Epithelial cell of prostate (primary cell): Measurements from ENCODE around the gene ARPC1B.
"Not testable (repeated sequence)": the region's sequence is repeated elsewhere in the genome, so short reads cannot be mapped to it uniquely, and the experiment has no call there.

Experiments
- DNase-seq: peaks from one replicate; pipeline ENCODE4 v3.0.0-alpha.2; 2011; ENCODE audit warnings: low read depth, low spot score
- H3K27ac ChIP-seq: fragments of 450-650 bp; 2 replicates; pipeline ENCODE4 v1.5.1; 2017; ENCODE audit warnings: mild to moderate bottlenecking

ARPC1B gene

DNA sequence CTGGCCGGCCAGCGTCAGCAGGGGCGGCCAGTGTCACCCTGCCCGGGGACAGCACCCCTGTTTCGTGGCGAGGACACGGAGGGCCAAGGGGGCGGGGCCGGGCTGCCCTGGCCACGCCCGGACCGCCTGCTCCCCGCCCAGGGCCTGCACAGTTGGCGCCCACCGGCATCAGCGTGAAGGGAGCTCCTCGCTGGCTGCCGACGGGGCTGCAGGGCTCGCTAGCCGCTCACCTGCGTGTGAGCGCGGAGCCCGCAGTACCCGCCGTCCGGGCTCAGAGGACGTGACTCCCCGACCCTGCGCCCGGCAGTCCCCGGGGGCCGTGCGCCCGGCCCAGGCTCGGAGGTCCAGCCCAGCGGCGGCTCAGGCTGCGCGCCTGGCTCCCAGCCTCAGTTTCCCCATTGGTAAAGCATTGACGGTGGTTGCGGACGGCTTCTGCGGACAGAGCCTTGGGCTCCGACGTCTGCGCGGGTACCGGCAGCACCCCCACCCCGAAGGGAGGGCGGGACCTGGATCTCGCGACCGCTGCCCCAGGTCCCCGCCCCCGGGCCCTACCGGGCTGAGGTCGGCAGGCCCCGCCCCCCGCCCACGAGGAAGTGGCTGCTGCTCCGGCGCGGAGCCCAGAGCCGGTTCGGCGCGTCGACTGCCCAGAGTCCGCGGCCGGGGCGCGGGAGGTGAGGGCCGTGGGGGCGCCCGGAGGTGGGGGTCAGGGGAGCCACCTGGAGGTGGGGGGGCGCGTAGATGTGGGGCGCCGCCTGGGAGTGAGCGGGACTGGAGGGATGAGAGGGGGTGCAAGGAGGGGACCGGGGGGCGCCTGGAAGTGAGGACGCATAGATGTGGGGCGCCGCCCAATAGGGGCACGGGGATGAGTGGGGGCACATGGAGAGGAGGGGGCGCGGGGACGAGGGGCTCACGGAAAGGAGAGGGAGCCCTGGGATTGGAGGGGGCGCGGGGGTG is at the start of gene ARPC1B:
Gene ARPC1B (plus strand): TSS at position 620 of the 954 bp plus-strand sequence. CDS start 10,985 bp downstream, outside the sequence.
- DNase-seq, result no peak

DNA sequence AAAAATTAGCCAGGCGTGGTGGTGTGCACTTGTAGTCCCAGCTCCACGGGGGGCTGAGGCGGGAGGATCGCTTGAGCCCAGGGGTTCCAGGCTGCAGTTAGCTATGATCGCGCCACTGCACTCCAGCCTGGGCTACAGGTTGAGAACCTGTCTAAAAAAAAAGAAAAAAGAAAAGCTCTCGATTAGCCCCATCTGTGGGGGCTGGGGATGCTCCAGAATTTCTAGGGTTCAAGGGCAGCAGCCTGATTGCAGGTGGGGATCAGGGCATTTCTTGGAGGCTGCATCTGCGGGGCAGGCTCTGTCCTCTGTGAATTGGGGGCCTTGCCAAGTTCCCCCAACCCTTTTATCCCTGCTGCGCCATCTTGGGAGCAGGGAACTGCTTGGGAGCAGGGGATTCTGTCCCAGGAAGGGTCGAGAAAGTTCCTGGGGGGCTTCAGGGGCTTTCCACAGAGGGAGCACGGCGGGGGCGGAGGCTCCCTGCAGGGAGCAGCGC is 49.5 kb upstream of the ARPC1B start:
- peak overlapping the region; percentile 97 for H3K27ac ChIP-seq
- DNase-seq, result no peak

More for the DNA sequence above, at the start of gene ARPC1B:
- peak within 1 kb of the TSS; percentile 89 for H3K27ac ChIP-seq

DNA sequence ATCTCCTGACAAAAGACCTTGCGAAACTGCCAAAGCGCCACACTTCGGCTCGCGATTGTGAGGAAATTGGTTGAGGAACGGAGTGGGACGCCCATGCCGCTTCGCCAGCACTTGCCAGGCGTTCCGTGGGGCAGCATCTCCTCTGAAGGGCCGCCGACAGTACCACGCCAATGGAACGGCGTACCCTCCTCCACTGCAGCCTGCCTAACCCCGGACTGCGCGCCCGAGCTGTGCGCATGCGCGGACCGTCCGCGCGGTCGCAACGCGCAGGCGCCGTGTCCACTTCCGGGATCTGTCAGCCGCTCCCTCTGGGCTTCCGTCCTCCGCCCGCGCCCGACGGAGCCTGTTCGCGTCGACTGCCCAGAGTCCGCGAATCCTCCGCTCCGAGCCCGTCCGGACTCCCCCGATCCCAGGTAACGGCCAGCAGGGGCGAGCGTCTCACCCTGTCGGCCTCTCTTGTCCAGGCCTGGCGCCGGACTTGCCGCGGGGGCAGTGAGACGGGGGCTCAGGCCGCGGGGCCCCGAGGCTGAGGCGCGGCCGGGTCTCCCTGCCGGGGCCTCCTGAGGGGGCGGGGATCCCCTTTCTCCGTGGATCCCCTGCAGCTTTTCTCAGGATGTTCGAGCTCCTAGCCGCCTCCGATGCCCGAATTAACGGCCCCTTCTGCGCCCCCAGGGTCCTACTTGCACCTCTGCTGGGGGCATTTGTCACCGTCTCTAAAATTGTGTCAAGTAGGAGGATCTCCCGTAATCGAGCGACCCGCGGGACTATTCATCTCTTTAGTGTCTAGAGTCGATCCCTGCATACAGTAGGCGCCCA is 48.7 kb upstream of the ARPC1B start, which contains the start of gene ARPC1A:
Gene ARPC1A (plus strand): TSS at position 307 of the 816 bp plus-strand sequence. CDS start 7,456 bp downstream, outside the sequence.
- peak; percentile 56 for DNase-seq
- peak within 1 kb of the TSS; percentile 97 for H3K27ac ChIP-seq

DNA sequence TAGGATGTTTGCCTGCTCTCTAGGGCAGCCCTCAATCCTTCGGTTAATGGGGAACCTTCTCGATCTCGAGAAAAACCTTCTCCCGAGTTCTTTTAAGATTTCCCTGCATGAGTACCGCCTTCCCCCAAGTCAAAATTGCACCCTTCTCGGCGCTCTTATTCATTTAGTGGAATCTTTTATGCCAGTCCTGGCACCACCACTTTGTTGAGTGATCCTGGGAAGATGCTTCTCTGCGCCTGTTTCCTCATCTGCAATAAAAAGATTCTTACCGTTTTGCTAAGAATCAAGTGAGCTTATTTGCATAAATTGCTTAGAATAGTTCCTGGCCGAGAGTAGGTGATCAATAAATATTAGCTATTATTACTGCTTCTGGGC is 48.1 kb upstream of the ARPC1B start:
- no peak for DNase-seq
- peak overlapping the region; percentile 97 for H3K27ac ChIP-seq

DNA sequence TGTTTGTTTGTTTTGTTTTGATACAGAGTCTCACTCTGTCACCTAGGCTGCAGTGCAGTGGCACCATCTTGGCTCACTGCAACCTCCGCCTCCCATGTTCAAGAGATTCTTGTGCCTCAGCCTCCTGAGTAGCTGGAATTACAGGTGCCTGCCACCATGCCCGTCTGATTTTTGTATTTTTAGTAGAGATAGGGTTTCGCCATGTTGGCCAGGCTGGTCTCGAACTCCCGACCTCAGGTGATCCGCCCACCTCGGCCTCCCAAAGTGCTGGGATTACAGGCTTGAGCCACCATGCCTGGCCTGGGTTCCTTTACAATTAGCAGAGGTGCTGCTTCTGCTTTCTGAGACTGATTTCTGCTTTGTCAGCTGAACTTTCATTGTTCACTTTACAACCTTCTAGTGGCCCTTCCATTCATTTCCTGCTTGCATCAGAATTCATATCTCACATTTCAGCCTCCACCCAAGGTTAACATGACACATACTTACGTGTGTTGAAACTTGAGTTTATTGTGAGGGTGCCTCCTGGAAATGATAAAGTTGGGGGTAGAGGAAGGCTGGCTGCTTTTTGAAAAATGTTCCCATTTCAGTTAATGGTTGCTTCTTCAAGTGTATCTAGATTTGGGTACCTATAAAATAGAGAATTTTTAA is 44.1 kb upstream of the ARPC1B start:
- peak overlapping the region; percentile 97 for H3K27ac ChIP-seq
- peak; percentile 82 for DNase-seq

DNA sequence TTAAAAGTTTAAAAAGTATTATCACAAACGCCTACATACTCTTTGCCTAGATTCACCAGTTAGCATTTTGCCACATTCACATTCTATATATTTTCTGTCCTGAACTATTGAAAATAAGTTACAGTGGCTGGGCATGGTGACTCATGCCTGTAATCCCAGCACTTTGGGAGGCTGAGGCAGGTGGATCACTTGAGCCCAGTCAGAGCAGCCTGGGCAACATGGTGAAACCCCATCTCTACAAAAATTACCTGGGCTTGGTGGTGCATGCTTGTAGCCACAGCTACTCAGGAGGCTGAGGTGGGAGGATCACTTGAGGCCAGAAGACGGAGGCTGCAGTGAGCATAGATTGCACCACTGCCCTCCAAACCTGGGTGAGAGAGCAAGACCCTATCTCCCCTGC is 43.5 kb upstream of the ARPC1B start:
- H3K27ac ChIP-seq, result peak overlapping the region; percentile 97
- DNase-seq, result no peak

DNA sequence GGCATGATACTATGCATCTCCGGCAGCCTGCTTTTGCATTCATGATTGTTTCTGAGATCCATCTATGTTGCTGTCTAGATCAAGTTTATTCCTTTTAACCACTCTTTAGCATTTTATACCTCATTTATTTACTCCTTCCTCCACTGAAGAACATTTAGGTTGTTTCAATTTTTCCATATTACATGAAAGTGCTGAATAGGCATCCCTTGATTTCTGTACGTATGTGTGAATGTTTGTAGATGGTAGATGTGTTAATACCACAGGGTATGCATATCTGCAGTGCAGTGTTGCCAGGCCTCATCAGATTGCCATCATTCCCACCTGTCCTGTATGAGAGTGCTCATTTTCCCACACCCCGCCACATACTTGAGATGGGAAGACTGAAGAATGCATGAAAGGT is 34.9 kb upstream of the ARPC1B start:
- DNase-seq, result no peak
- H3K27ac ChIP-seq, result no peak overlapping the region

DNA sequence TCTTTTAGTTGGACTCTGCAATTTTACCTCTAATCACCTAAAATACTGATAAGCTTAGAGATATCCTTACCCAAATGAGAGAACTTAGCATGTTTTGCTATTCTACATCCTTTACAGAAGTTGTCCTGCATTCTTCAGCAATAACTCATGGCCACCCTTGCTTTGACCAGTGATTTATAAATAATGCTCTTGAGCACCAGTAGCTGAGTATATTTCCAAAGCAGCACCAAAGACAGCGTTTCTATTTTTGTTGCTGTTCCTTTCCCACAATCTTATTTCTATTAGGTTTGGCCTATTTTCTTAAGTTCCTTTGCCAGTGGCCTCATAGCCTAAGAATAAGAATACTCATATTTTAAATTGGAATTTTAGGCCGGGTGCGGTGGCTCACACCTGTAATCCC is 33.9 kb upstream of the ARPC1B start:
- H3K27ac ChIP-seq, result no peak overlapping the region
- DNase-seq, result no peak

DNA sequence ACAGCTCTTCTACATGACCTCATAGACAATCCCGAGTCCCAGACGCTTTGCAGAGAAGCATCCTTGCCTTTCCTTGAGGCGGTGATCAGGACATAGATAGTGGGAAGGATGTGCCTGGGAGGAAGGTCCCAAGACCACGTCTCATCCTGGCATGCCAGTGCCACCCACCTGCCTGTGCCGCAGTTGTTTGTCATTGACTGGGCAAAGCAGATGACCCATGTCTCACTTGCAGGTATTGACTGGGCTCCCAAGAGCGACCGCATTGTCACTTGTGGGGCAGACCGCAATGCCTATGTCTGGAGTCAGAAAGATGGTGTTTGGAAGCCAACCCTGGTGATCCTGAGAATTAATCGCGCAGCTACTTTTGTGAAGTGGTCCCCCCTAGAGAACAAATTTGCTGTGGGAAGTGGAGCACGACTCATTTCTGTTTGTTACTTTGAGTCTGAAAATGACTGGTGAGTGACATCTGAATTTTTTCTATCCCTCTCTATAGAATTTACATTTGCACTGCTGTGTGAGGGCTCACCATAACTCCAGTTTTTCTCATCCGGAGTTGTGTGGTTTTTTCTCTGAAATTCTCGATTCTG is 30.4 kb upstream of the ARPC1B start:
- no peak overlapping the region for H3K27ac ChIP-seq
- DNase-seq, result no peak

DNA sequence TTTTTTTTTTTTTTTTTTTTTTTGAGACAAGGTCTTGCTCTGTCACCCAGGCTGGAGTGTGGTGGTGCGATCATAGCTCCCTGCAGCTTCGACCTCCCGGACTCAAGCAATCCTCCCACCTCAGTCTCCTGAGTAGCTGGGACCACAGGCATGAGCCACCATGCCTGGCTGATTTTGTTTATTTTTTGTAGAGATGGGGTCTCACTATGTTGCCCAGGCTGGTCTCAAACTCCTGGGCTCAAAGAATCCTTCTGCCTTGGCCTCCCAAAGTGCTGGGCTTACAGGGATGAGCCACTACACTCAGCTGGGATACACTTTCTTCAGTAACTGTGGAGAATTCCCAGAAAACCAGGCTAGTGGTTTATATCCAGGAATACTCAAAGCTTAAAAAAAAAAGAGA is 23.9 kb upstream of the ARPC1B start:
- H3K27ac ChIP-seq, DNase-seq: not testable (repeated sequence)

DNA sequence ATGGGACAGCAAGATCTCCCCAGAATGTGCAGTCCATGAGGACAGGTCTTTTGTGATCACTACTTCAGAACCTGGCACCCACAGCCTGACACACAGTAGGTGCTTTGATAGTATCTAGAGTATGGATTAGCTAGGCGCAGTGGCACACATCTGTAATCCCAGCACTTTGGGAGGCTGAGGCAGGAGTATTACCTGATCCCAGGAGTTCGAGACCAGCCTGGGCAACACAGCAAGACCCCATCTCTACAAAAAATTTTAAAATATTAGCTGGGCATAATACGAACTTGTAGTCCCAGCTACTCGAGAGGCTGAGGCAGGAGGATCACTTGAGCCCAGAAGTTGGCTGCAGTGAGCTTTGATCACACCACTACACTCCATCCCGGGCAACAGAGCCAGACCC is 22.3 kb upstream of the ARPC1B start:
- no peak overlapping the region for H3K27ac ChIP-seq
- no peak for DNase-seq

DNA sequence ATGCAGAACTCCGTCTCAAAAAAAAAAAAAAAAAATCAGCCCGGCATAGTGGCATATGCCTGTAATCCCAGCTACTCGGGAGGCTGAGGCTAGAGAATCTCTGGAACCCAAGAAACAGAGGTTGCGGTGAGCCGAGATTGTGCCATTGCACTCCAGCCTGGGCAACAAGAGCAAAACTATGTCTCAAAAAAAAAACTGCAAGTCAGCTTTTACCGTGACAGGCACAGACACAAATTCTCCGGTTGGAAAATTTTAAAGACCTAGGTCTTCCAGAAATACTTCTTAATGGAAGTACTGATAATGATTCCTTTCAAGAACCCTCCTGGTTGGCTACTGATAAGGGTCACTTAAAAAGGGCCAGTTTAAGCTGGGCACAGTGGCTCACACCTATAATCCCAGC is 19.4 kb upstream of the ARPC1B start:
- H3K27ac ChIP-seq, result no peak overlapping the region
- no peak for DNase-seq

DNA sequence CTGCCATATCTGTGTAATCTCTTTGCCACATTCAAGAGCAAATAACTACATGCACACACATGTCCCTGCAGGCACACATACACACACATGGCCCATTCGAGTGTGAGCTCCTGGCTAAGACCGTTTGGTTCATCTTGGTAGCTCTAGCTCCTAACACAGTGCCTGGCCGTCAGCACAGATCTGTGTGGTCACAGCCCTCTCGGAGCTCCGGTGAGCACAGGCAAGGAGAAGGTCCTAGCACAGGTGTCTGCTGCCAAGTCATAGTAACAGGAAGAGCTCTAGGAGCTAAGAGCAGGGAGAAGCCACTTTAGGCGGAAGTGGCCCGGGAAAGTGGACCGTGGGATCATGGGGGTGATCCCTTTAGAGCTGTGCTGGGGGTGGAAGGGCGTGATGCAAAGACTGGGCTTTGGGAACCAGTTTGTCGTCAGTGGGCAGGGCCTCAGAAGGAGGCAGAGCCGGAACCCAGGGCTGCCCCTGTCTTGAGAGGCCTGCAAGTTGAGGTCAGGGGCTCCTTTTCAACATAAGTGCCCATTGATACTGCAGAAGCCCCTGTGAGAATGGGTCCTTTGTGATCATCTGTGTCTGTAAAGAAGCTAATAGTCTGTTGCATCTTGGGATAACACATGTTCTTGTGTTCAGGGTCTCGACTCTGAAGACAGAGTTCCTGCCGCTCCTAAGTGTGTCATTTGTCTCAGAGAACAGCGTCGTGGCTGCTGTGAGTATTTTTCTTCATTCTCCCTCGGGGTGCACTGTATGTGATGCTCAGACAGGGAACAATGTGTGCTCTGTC is 16.6 kb upstream of the ARPC1B start:
- no peak for DNase-seq
- no peak overlapping the region for H3K27ac ChIP-seq

DNA sequence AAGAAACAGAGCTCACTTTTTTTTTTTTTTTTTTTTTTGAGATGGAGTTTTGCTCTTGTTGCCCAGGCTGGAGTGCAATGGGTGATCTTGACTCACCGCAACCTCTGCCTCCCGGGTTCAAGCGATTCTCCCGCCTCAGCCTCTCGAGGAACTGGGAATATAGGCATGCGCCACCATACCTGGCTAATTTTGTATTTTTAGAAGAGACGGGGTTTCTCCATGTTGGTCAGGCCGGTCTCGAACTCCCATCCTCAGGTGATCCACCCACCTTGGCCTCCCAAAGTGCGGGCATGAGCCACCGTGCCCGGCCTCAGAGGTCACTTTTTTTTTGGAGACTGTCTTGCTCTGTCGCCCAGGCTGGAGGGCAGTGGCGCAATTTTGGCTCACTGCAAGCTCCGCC is 16.0 kb upstream of the ARPC1B start:
- DNase-seq, H3K27ac ChIP-seq: not testable (repeated sequence)

DNA sequence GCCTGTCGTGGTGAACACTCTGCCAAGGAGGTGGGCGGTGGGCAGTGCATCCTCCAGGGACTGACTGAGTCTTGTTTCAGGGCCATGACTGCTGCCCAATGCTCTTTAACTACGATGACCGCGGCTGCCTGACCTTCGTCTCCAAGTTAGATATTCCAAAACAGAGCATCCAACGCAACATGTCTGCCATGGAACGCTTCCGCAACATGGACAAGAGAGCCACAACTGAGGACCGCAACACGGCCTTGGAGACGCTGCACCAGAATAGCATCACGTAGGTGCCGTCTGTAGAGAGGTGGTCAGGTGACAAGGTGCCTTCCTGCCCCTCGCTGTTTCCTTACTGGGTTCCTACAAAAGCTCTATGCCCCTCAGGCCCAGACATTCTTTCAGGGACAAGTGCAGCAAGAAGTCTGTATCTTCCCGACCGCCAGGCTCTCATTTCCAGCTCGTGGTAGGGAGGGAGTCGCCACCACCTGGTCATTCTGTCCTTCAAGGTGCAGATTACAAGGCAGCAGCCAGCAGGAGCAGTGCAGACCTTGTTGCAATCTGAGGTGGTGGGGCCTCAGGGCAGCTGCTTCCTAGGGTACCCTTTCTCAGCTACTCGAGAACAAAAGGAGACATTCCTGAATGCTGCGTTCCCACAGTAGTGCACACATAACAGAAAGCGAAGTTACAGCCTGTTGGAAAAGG is 14.9 kb upstream of the ARPC1B start:
- H3K27ac ChIP-seq, result no peak overlapping the region
- no peak for DNase-seq

DNA sequence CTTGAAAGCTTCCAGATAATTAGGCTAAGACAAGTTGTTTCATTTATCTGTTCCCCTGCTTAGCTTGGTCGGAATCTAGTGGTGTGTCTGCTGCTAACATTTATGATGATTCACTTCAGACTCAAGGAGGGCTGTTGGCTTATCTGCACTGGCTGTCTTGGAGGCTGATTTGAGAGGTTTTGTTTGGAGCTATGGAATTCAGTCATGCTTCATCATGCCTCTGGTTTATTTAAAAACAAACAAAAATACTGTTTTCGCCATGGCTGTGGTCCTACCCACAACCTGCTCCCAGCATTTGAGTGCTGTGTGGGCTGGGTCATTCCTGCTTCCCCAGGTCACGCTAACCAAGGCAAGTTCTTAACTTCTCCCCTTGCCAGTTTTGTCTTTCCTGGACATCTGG is 11.7 kb upstream of the ARPC1B start:
- no peak for DNase-seq
- no peak overlapping the region for H3K27ac ChIP-seq

DNA sequence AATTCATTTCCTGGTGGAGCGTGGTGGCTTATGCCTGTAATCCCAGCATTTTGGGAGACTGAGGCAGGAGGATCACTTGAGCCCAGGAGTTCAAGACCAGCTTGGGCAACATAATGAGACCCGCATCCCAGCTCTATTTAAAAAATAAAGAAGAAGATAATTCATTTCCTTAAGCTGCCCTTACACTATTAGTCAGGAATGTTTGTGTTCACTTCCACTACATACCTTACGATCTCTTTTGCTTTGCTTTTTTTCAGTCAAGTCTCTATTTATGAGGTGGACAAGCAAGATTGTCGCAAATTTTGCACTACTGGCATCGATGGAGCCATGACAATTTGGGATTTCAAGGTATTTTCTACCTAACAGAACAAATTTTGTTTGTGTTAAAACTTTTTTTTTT is 11.2 kb upstream of the ARPC1B start:
- no peak overlapping the region for H3K27ac ChIP-seq

DNA sequence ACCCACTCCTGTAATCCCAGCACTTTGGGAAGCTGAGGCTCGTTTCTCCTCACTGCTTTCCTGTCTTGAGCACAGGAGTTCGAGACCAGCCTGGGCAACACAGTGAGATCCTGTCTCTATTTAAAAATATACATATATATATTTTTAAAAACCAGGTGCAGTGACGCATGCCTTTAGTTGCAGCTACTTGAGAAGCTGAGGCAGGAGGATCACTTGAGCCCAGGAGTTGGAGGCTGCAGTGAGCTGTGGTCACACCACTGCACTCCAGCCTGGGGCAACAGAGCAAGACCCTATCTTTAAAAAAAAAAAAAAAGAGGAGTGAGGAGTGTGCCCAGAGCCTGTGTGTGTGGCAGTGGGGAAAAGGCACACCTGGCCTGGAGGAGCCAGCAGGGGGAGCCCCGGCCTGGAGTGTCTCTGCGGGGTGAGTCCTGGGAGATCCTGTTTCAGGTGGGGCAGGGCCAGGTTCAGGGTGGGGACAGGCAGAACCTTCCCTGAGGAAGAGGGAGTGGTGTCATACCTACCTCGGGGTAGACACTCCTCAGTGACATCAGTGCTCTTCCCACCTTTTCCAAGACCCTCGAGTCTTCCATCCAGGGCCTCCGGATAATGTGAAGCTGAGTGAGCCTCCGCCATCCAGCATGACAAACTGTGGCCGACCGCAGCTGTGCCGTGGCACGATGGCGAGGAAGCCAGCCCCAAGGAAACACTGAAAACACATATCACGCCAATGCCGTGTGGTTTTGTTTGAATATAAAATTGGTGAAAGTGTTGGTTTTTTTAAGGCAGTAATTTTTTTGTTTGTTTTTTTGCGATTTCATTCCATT is 9.0 kb upstream of the ARPC1B start:
- peak overlapping the region; percentile 45 for H3K27ac ChIP-seq
- no peak for DNase-seq

More for the DNA sequence above, 11.2 kb upstream of the ARPC1B start:
- no peak for DNase-seq
